Tibial artery (tissue), 4 donors: Measurements from ENCODE around the gene PYURF.

ENCODE experiments used
- DNase-seq, 2 donors: peaks; one replicate each; pipeline ENCODE4 v3.0.0-alpha.2; 2019
- H3K27ac ChIP-seq, 2 donors: fragments of 200-600 bp; sonication (generic) in 1 of 2; 1 replicate in 1 of 2; 2 replicates in 1 of 2; pipeline ENCODE4 v1.5.1; 2018 to 2019; ENCODE audit warnings: mild to moderate bottlenecking in 1 of 2
- H3K27me3 ChIP-seq, 2 donors: fragments of 200-600 bp; sonication (generic) in 1 of 2; one replicate each; pipeline versions ENCODE4 v1.5.1 to v1.6.0; 2016 to 2019
- H3K36me3 ChIP-seq, 3 donors: fragments of 200-600 bp; sonication (generic) in 2 of 3; one replicate each; pipeline ENCODE4 v1.5.1; 2016 to 2019; ENCODE audit warnings: mild to moderate bottlenecking in 2 of 3
- H3K4me1 ChIP-seq, 4 donors: fragments of 200-600 bp; sonication (generic) in 2 of 4; 1 replicate in 3 of 4; 2 replicates in 1 of 4; pipeline ENCODE4 v1.5.1; 2016 to 2019
- H3K4me3 ChIP-seq, 2 donors: fragments of 200-600 bp; sonication (generic) in 1 of 2; 1 replicate in 1 of 2; 2 replicates in 1 of 2; pipeline ENCODE4 v1.5.1; 2018 to 2019; ENCODE audit warnings: mild to moderate bottlenecking in 2 of 2
- H3K9me3 ChIP-seq, 3 donors: fragments of 200-600 bp; sonication (generic) in 1 of 3; one replicate each; pipeline ENCODE4 v1.5.1; 2016 to 2019
- CTCF ChIP-seq, 2 experiments: fragments of 200-600 bp in 1 of 2; fragments of 450-650 bp in 1 of 2; IDR thresholded peaks; one replicate each; pipeline ENCODE4 v1.5.1; 2017 to 2019; ENCODE audit warnings: antibody characterized with exemption in 2 of 2, mild to moderate bottlenecking in 1 of 2, moderate library complexity in 1 of 2
- intact Hi-C: fragments of 100-400 bp; cut with DNase I; formaldehyde crosslinking; loops from one replicate; pipeline ENCODE4 v1.15.0; 2023; ENCODE audit warnings: low total_unique reads

Gene PYURF

GRCh38 chr4:88503344-88503743, 20.2 kb downstream of the PYURF start:
- Histone ChIP-seq H3K27me3 (no peaks in the 10 kb centered on the region), H3K36me3 (peaks cover 4 to 25% (median 13%) of the 10 kb centered on the region in 3 donors), H3K9me3 (no peaks in the 10 kb centered on the region), H3K4me3 (no peak overlapping the region), H3K4me1 (no peaks in the 10 kb centered on the region), H3K27ac (no peak overlapping the region)
- TF ChIP-seq CTCF (IDR thresholded peaks at IDR 0.05) = no peak
- DNase-seq = no peak
- intact Hi-C loops = no loop called here

- H3K27ac ChIP-seq = no peak overlapping the region
- no peaks in the 10 kb centered on the region for H3K27me3 ChIP-seq
- H3K36me3 ChIP-seq = peaks cover 21 to 52% (median 27%) of the 10 kb centered on the region in 3 donors
- no peaks in the 10 kb centered on the region for H3K9me3 ChIP-seq
- no peak for DNase-seq
- intact Hi-C loops = no loop called here
- no peak for TF ChIP-seq CTCF (IDR thresholded peaks at IDR 0.05)
- H3K4me3 ChIP-seq = no peak overlapping the region
- H3K4me1 ChIP-seq = no peaks in the 10 kb centered on the region
Observed at GRCh38 chr4:88497859-88498409, 25.6 kb downstream of the PYURF start.

- no peaks in the 10 kb centered on the region for H3K4me1 ChIP-seq
- H3K9me3 ChIP-seq = no peaks in the 10 kb centered on the region
- no peak overlapping the region for H3K27ac ChIP-seq
- intact Hi-C loops = no loop called here
- peaks cover 15 to 37% (median 26%) of the 10 kb centered on the region in 3 donors for H3K36me3 ChIP-seq
- no peak overlapping the region for H3K4me3 ChIP-seq
- TF ChIP-seq CTCF (IDR thresholded peaks at IDR 0.05) = no peak
- DNase-seq = no peak
- H3K27me3 ChIP-seq = no peaks in the 10 kb centered on the region
Observed at GRCh38 chr4:88489100-88489761, 34.3 kb downstream of the PYURF start.

GRCh38 chr4:88481537-88481936, 42.0 kb downstream of the PYURF start:
- Histone ChIP-seq H3K9me3 (no peaks in the 10 kb centered on the region), H3K4me3 (no peak overlapping the region), H3K4me1 (no peaks in the 10 kb centered on the region), H3K27me3 (no peaks in the 10 kb centered on the region), H3K36me3 (peaks cover 0 to 19% (median 6%) of the 10 kb centered on the region in 3 donors), H3K27ac (no peak overlapping the region)
- TF ChIP-seq CTCF (IDR thresholded peaks at IDR 0.05) = no peak
- intact Hi-C loops = no loop called here
- no peak for DNase-seq

- TF ChIP-seq CTCF (IDR thresholded peaks at IDR 0.05) = no peak
- H3K27ac ChIP-seq = no peak overlapping the region
- peaks cover 0 to 28% (median 7%) of the 10 kb centered on the region in 3 donors for H3K36me3 ChIP-seq
- no peak for DNase-seq
- intact Hi-C loops = no loop called here
- no peaks in the 10 kb centered on the region for H3K4me1 ChIP-seq
- no peaks in the 10 kb centered on the region for H3K9me3 ChIP-seq
- H3K4me3 ChIP-seq = no peak overlapping the region
- no peaks in the 10 kb centered on the region for H3K27me3 ChIP-seq
Observed at GRCh38 chr4:88478247-88478646, 45.3 kb downstream of the PYURF start.
